GM12891 (cell line): ENCODE measurements around the gene RSPO3.

Experiments
- DNase-seq: peaks from one replicate; pipeline ENCODE4 v3.0.0; 2011; ENCODE audit warnings: low spot score; ENCODE audit not compliant: insufficient read length
- FAIRE-seq: peaks from 2 replicates; lab custom pipeline; 2011; peaks lifted over from hg19 to GRCh38; lab: Jason Lieb, UNC
- PAX5 ChIP-seq: IDR thresholded peaks from 2 replicates; pipeline ENCODE4 v1.6.1; 2011; ENCODE audit warnings: low read length, moderate library complexity, mild to moderate bottlenecking; ENCODE audit not compliant: insufficient read depth, severe bottlenecking
- POLR2A ChIP-seq: IDR thresholded peaks from 2 replicates; pipeline ENCODE4 v1.6.1; 2011; ENCODE audit warnings: low read depth, low read length, control low read depth
- POLR2AphosphoS5 ChIP-seq: IDR thresholded peaks from 2 replicates; pipeline ENCODE4 v1.6.1; 2011; ENCODE audit warnings: low read depth, low read length, control low read depth
- POU2F2 ChIP-seq: IDR thresholded peaks from 2 replicates; pipeline ENCODE4 v1.6.1; 2011; ENCODE audit warnings: low read depth, mild to moderate bottlenecking, control low read depth, low read length, moderate library complexity
- SPI1 ChIP-seq: IDR thresholded peaks from 2 replicates; pipeline ENCODE4 v1.6.1; 2011; ENCODE audit warnings: low read depth, low read length, control low read depth
- TAF1 ChIP-seq: IDR thresholded peaks from 2 replicates; pipeline ENCODE4 v1.6.1; 2011; ENCODE audit warnings: low read depth, low read length, control low read depth

The RSPO3 gene

GRCh38 chr6:127110712-127111111 is 7.8 kb upstream of the RSPO3 start:
- DNase-seq = no peak
- TF ChIP-seq POLR2AphosphoS5 (no peak), TAF1 (no peak), PAX5 (no peak), POU2F2 (no peak), SPI1 (no peak), POLR2A (no peak)
- no peak for FAIRE-seq

- TF ChIP-seq POLR2A (no peak), PAX5 (no peak), SPI1 (no peak), POU2F2 (no peak), TAF1 (no peak), POLR2AphosphoS5 (no peak)
- FAIRE-seq (no peak), DNase-seq (no peak)
Measured at GRCh38 chr6:127111526-127111925, 6.9 kb upstream of the RSPO3 start.

GRCh38 chr6:127114214-127114760 is 4.2 kb upstream of the RSPO3 start:
- FAIRE-seq = no peak
- no peak for DNase-seq
- TF ChIP-seq POLR2AphosphoS5 (no peak), POU2F2 (no peak), TAF1 (no peak), SPI1 (no peak), POLR2A (no peak), PAX5 (no peak)

GRCh38 chr6:127115084-127115655 is 3.3 kb upstream of the RSPO3 start:
- no peak for FAIRE-seq
- no peak for TF ChIP-seq POLR2A
- TF ChIP-seq POU2F2 = no peak
- no peak for TF ChIP-seq POLR2AphosphoS5
- TF ChIP-seq SPI1 = no peak
- TF ChIP-seq PAX5 = no peak
- no peak for TF ChIP-seq TAF1

GRCh38 chr6:127115746-127116145 is 2.7 kb upstream of the RSPO3 start:
- DNase-seq (no peak), FAIRE-seq (no peak)

More at GRCh38 chr6:127115084-127115655, 3.3 kb upstream of the RSPO3 start:
- no peak for DNase-seq

GRCh38 chr6:127117979-127118297 is 533 bp upstream of the RSPO3 start:
- TF ChIP-seq SPI1 (no peak), PAX5 (no peak), POU2F2 (no peak), POLR2AphosphoS5 (no peak), POLR2A (no peak), TAF1 (no peak)
- DNase-seq = no peak
- no peak for FAIRE-seq

More at GRCh38 chr6:127115746-127116145, 2.7 kb upstream of the RSPO3 start:
- no peak for TF ChIP-seq POLR2A
- TF ChIP-seq TAF1 = no peak
- no peak for TF ChIP-seq POU2F2
- TF ChIP-seq SPI1 = no peak
- no peak for TF ChIP-seq PAX5
- no peak for TF ChIP-seq POLR2AphosphoS5

- FAIRE-seq (no peak), DNase-seq (peak; percentile 31)
- TF ChIP-seq PAX5 (no peak), POLR2A (no peak), POU2F2 (no peak), POLR2AphosphoS5 (no peak), TAF1 (no peak), SPI1 (no peak)
Measured at GRCh38 chr6:127119102-127120022, 891 bp downstream of the RSPO3 start.

GRCh38 chr6:127120023-127120786 is 1.7 kb downstream of the RSPO3 start:
- no peak for DNase-seq
- TF ChIP-seq POLR2AphosphoS5 (no peak), POU2F2 (no peak), SPI1 (no peak), PAX5 (no peak), TAF1 (no peak), POLR2A (no peak)
- no peak for FAIRE-seq
